Cardiac muscle cell (in vitro differentiated cells and primary cell): ENCODE results near the gene ACOT13. TPM values are rescaled to one million over a fixed set of nuclear protein-coding genes. Genes with fewer than 3 reads are reported as not detected.

Experiments used
- DNase-seq, 2 donors: peaks; one replicate each; pipeline versions ENCODE4 v3.0.0 to v3.0.0-alpha.2; 2010 to 2017; ENCODE audit warnings: low read depth in 1 of 2, low spot score in 1 of 2
- H3K27ac ChIP-seq: fragments of 200-600 bp; sonication (generic); 2 replicates; pipeline ENCODE4 v1.5.1; 2016
- H3K27me3 ChIP-seq: fragments of 200-600 bp; sonication (generic); 2 replicates; pipeline ENCODE4 v1.6.0; 2016; ENCODE audit warnings: control low read depth
- H3K36me3 ChIP-seq: fragments of 200-600 bp; sonication (generic); 2 replicates; pipeline ENCODE4 v1.5.1; 2016; ENCODE audit warnings: control low read depth
- H3K4me1 ChIP-seq: fragments of 200-600 bp; sonication (generic); 2 replicates; pipeline ENCODE4 v1.8.1; 2017; ENCODE audit warnings: low read depth, mild to moderate bottlenecking, mixed run types
- H3K4me3 ChIP-seq: fragments of 200-600 bp; sonication (generic); 2 replicates; pipeline ENCODE4 v1.5.1; 2016; ENCODE audit warnings: mild to moderate bottlenecking
- H3K9me3 ChIP-seq: fragments of 200-600 bp; sonication (generic); 2 replicates; pipeline ENCODE4 v1.5.1; 2017; ENCODE audit warnings: low read depth, mild to moderate bottlenecking, control low read depth
- CTCF ChIP-seq: IDR thresholded peaks from 2 replicates; pipeline ENCODE4 v1.5.1; 2012; ENCODE audit warnings: low read depth, mild to moderate bottlenecking, low read length
- polyA plus RNA-seq: library from polyadenylated mRNA; unstranded; fragments of >200 nt; fragmentation: Nextera tagmentation; extraction: Ambion mirVana; gene quantifications from 2 replicates; pipeline ENCODE4 v1.2.1, GENCODE V29; 2016
- total RNA-seq: library from RNA; depleted of rRNA; stranded (reverse); fragments of >200 nt; gene quantifications from 2 replicates; pipeline ENCODE4 v1.2.3, GENCODE V29; 2016

The ACOT13 gene
- total and polyA plus RNA-seq, 2 experiments from 2014 or later = 30.7 to 127 TPM

GRCh38 chr6:24683297-24684296 lies 16.7 kb downstream of the ACOT13 start:
- no peaks in the 10 kb centered on the region for H3K9me3 ChIP-seq
- H3K4me3 ChIP-seq = no peak overlapping the region
- H3K4me1 ChIP-seq = no peaks in the 10 kb centered on the region
- peaks cover 4% of the 10 kb centered on the region for H3K36me3 ChIP-seq
- no peaks in the 10 kb centered on the region for H3K27me3 ChIP-seq
- no peak for TF ChIP-seq CTCF
- DNase-seq = no peak
- H3K27ac ChIP-seq = peak overlapping the region; percentile 24

GRCh38 chr6:24686408-24686807 lies 19.5 kb downstream of the ACOT13 start:
- Histone ChIP-seq H3K27me3 (no peaks in the 10 kb centered on the region), H3K36me3 (peaks cover 4% of the 10 kb centered on the region), H3K27ac (no peak overlapping the region), H3K4me1 (peaks cover under 1% of the 10 kb centered on the region), H3K4me3 (no peak overlapping the region), H3K9me3 (no peaks in the 10 kb centered on the region)
- no peak for DNase-seq
- no peak for TF ChIP-seq CTCF

GRCh38 chr6:24686946-24687345 lies 20.1 kb downstream of the ACOT13 start:
- Histone ChIP-seq H3K4me3 (no peak overlapping the region), H3K9me3 (no peaks in the 10 kb centered on the region), H3K27me3 (no peaks in the 10 kb centered on the region), H3K4me1 (peaks cover 6% of the 10 kb centered on the region), H3K36me3 (peaks cover 4% of the 10 kb centered on the region), H3K27ac (no peak overlapping the region)
- no peak for DNase-seq
- TF ChIP-seq CTCF = no peak

GRCh38 chr6:24689964-24690363 lies 23.1 kb downstream of the ACOT13 start:
- H3K27me3 ChIP-seq = no peaks in the 10 kb centered on the region

GRCh38 chr6:24690593-24690992 lies 23.7 kb downstream of the ACOT13 start:
- Histone ChIP-seq H3K9me3 (no peaks in the 10 kb centered on the region), H3K4me1 (peaks cover 13% of the 10 kb centered on the region), H3K36me3 (peaks cover 4% of the 10 kb centered on the region), H3K4me3 (no peak overlapping the region), H3K27ac (no peak overlapping the region), H3K27me3 (no peaks in the 10 kb centered on the region)
- DNase-seq = no peak
- no peak for TF ChIP-seq CTCF

More at GRCh38 chr6:24689964-24690363, 23.1 kb downstream of the ACOT13 start:
- TF ChIP-seq CTCF = no peak
- no peak overlapping the region for H3K4me3 ChIP-seq
- no peak for DNase-seq
- no peak overlapping the region for H3K27ac ChIP-seq
- peaks cover 13% of the 10 kb centered on the region for H3K4me1 ChIP-seq
- peaks cover 4% of the 10 kb centered on the region for H3K36me3 ChIP-seq
- no peaks in the 10 kb centered on the region for H3K9me3 ChIP-seq
